ENCODE data around the gene PRR29. TPM values are rescaled to one million over a fixed set of nuclear protein-coding genes. Genes with fewer than 3 reads are reported as not detected.
"Not testable (repeated sequence)": the region's sequence is repeated elsewhere in the genome, so short reads cannot be mapped to it uniquely, and the experiment has no call there.

The PRR29 gene
- total RNA-seq, 1 experiment from 2014 or later = 0.76 TPM

GRCh38 chr17:64015447-64015846 lies 17.3 kb downstream of the PRR29 start:
- no peak for DNase-seq (ENCODE audit: low spot score)

DNA sequence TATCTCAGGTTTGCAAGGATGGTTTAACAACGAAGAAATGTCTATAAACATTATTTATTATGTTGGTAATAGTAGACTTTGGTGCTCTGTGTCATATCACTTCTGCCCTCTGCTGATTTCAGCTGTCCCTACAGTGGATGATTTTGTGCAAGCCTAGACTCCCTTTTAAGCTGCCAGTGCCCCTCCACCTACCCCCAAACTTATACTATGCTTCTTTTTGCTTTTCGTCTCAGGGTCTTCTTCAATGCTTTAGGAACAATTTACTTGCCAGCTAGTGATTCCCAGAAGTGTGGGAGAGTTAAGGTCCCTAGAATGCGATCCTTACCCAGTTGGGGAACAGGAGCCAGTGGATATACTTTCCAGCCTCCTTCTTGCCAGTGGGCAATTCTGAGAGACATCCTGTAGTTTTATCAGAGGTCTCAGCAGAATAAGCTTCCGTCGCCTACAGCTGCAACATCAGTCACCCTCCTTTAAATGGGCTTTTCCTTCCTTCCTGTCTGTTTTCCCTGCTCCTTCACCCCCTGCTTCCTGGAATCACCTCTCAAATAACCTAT lies 18.2 kb downstream of the PRR29 start:
- DNase-seq (ENCODE audit: low spot score) = no peak

DNA sequence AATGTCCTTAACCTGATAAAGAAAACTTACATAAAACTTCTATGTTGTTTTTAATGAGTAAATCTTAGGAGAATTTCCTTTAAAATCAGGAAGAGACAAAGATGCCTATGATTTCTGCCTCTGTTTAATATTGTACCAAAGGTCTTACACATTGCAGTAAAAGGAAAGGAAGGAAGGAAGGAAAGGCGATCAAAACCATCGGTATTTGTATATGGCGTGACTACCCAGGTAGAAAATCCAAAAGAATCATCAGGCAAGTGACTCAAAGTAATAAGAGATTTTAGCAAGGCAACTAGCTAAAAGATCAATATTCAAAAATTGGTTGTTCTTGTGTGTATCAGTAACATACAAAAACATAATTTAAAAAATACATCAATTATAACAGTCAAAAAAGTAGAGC lies 18.8 kb downstream of the PRR29 start:
- DNase-seq (ENCODE audit: low spot score) = no peak

- DNase-seq (ENCODE audit: low spot score) = no peak
These were observed 19.3 kb downstream of the PRR29 start for GRCh38 chr17:64017381-64017980.

DNA sequence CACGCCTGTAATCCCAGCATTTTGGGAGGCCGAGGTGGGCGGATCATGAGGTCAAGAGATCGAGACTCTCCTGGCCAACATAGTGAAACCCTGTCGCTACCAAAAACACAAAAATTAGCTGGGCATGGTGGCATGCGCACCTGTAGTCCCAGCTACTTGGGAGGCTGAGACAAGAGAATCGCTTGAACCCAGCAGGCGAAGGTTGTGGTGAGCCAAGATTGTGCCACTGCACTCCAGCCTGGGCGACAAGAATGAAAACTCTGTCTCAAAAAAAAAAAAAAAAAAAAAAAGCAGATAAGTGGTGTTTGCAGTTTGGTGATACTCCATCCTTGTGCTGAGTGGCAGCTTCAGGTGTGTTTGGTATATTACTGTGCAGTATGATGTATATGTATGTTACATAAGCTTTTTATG lies 21.4 kb downstream of the PRR29 start:
- not testable (repeated sequence) for DNase-seq (ENCODE audit: low spot score)

GRCh38 chr17:64020056-64020766 lies 22.1 kb downstream of the PRR29 start, which contains the start of gene ICAM2:
TSS of gene ICAM2 (minus strand) at chr17:64020633. CDS start at chr17:64006691, 13,942 bp downstream.
- no peak for DNase-seq (ENCODE audit: low spot score)

- no peak for DNase-seq (ENCODE audit: low spot score)
These were observed 24.5 kb downstream of the PRR29 start for GRCh38 chr17:64022611-64023063.

DNA sequence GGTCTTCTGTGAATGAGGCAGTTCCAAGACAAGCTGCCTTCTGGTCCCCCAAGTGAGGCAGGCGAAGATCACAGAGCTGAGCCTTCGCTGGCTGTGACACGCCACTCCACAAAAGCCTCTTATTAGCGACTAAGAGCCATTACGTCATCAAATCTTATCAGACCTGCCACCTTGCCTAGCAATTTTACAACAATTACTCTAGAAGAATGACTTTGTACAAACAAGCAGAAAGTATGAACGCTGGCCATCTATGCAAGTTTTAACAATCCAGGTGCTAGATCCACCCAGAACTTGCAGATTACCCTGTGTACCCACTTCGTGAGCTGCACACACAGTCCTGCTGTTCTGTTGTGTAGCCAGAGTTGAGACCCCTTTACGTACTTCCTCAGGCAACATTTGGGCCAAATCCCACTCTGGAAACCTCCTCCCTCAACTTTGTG lies 26.1 kb downstream of the PRR29 start:
- no peak for DNase-seq (ENCODE audit: low spot score)

- DNase-seq (ENCODE audit: low spot score) = no peak
These were observed 26.9 kb downstream of the PRR29 start for GRCh38 chr17:64024781-64025731.

DNA sequence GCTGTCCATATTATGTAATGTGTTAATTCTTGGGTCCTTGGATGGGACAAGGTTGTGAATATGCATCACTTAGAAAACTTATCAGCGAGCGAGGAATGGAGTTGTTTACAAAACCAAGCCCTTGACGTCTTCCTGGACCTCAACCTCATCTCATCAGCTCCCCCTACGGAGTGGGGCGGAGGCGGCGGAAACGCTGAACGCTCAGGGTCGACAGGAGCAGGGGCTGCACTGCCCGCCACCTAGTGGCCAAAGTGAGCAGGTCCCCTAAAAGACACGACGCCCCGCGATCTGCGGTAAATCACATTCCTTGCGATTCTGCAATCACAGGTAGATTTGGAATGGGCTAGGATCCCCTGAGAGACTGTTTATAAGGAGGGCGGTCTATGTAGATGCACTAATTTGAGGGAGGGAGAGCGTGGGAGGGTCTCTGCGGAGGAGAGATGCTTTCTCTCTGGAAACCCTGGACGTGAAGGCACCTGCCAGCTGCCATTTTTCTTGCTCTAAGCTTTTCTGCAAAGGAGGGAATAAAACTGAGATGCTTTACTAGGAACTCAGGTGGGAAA lies 27.7 kb downstream of the PRR29 start:
- DNase-seq (ENCODE audit: low spot score) = peak; percentile 63

DNA sequence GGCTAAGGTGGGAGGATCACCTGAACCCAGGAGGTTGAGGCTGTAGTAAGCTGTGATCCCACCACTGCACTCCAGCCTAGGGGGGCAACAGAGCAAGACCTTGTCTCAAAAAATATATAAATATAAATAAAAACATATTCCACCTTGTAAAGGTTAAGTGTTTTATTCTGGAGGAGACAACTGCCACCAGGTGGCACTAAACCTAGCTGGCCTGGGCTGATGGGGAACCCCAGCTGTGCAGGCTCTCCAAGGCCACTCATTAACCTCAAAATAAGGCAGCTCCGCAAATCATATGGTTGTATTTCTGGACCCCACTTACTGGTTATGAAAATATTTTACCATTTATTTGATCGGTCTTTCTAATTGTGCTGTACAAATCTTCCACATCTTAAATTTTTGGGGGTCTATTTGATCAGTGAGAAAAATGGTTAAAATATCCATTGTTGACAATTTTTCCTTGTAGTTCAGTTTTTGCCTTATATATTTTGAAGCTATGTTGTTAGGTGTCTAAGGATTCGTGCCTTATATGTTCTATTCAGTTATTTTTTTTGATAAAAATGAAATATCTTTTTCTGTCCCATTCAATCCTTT lies 30.8 kb downstream of the PRR29 start:
- DNase-seq (ENCODE audit: low spot score) = peak; percentile 59

- no peak for DNase-seq (ENCODE audit: low spot score)
These were observed 33.9 kb downstream of the PRR29 start for GRCh38 chr17:64032081-64032480.

GRCh38 chr17:64036198-64036922 lies 38.2 kb downstream of the PRR29 start:
- DNase-seq (ENCODE audit: low spot score) = no peak

DNA sequence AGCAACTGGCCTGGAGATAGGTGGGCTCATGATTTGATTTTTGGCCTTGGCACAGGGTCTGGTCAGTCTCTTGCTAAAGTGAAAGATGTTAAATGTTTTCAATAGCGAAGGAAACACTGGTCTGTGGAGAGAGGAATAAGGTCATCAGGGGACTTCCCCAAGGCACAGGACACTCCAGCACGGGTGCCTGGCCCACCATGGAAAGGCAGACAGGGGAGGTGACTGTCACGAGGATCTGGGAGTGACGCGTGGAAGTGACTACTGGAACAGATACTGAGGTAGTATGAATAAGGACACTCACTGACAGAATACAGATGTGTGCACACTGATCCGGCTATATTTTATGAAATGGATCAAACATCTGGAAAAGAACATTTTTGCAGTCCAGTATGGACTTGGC lies 39.0 kb downstream of the PRR29 start:
- DNase-seq (ENCODE audit: low spot score) = no peak

GRCh38 chr17:64037802-64038201 lies 39.7 kb downstream of the PRR29 start:
- DNase-seq (ENCODE audit: low spot score) = no peak

GRCh38 chr17:64038331-64039105 lies 40.4 kb downstream of the PRR29 start:
- DNase-seq (ENCODE audit: low spot score) = no peak

GRCh38 chr17:64039106-64039400 lies 40.9 kb downstream of the PRR29 start:
- DNase-seq (ENCODE audit: low spot score) = no peak

- DNase-seq (ENCODE audit: low spot score) = no peak
These were observed 42.1 kb downstream of the PRR29 start for GRCh38 chr17:64040206-64040605.

DNA sequence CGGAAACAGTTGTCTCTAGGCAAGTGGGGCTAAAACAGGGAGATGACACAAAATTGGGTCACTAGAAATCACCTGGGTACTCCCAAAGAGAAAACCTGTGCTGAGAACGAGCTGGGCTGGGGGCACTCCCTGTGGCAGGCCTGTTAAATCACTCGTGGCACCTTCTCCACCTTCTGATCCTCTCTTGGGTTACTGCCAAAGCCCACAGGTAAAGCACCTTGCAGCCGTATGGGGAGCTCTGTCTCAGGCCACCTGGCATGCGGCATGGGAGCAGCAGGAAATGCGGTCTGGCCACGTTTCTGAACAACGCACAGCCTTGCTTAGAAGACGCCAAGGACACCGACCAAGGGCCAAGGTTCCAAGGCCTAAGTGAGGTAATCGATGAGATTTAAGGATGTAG lies 43.8 kb downstream of the PRR29 start:
- DNase-seq (ENCODE audit: low spot score) = no peak
